GM12878 (cell line): ENCODE measurements around the gene SPTLC3. TPM values are rescaled to one million over a fixed set of nuclear protein-coding genes. Genes with fewer than 3 reads are reported as not detected.

Experiments
- ATAC-seq: fragments of 200-7000 bp; cut with Tn5 transposase; 3 replicates; pipeline ENCODE4 v1.9.1; 2020; ENCODE audit warnings: mild to moderate bottlenecking, moderate library complexity
- BruUV-seq: library from RNA; stranded (reverse); fragments of 400-500 nt; replicated peaks from 2 replicates; lab custom pipeline; 2021; lab: Mats Ljungman, UMichigan
- CTCF ChIA-PET: fragments of 300-600 bp; sonication (Branson Sonifier 250); formaldehyde crosslinking; extraction: SDS; loops from one replicate; lab custom pipeline; 2021; ENCODE audit warnings: inconsistent platforms; lab: Yijun Ruan, JAX
- POLR2A ChIA-PET: fragments of 350-600 bp; formaldehyde crosslinking; extraction: SDS; loops from one replicate; lab custom pipeline; 2021; ENCODE audit warnings: inconsistent platforms; lab: Charles Lee
- RAD21 ChIA-PET: fragments of 300-600 bp; sonication (Branson Sonifier 250); formaldehyde crosslinking; loops from one replicate; lab custom pipeline; 2023; ENCODE audit warnings: antibody characterized with exemption; ENCODE audit not compliant: unreplicated experiment; lab: Charles Lee
- SMC1A ChIA-PET: fragments of 300-600 bp; sonication (Branson Sonifier 250); formaldehyde crosslinking; loops from one replicate; lab custom pipeline; 2023; ENCODE audit not compliant: unreplicated experiment, uncharacterized antibody; lab: Charles Lee
- DNase-seq: peaks from one replicate; pipeline ENCODE4 v3.0.0-alpha.2; 2011; ENCODE audit warnings: low read depth, low spot score
- FAIRE-seq: peaks from 3 replicates; lab custom pipeline; 2011; peaks lifted over from hg19 to GRCh38; lab: Jason Lieb, UNC
- H2AFZ ChIP-seq: 2 replicates; pipeline ENCODE4 v1.6.0; 2011; ENCODE audit warnings: low read depth, low read length, control low read depth; ENCODE audit not compliant: control insufficient read depth
- H3K27ac ChIP-seq: 2 replicates; pipeline ENCODE4 v1.5.1; 2011; ENCODE audit warnings: control low read depth; ENCODE audit not compliant: control insufficient read depth, insufficient read depth
- H3K27me3 ChIP-seq, 2 experiments: replicated peaks in 1 of 2; 2 replicates each; pipeline versions ENCODE4 v1.6.0 to v1.6.1; 2011; ENCODE audit warnings: low read length in 1 of 2; ENCODE audit not compliant: control insufficient read depth in 2 of 2, insufficient read depth in 2 of 2
- H3K36me3 ChIP-seq, 2 experiments: 2 replicates each; pipeline ENCODE4 v1.5.1; 2011; ENCODE audit warnings: low read length in 1 of 2; ENCODE audit not compliant: control insufficient read depth in 2 of 2, insufficient read depth in 2 of 2
- H3K4me1 ChIP-seq: 2 replicates; pipeline ENCODE4 v1.6.1; 2011; ENCODE audit warnings: mild to moderate bottlenecking, low read length, moderate library complexity, mixed read lengths; ENCODE audit not compliant: control insufficient read depth, insufficient read depth
- H3K4me2 ChIP-seq: 2 replicates; pipeline ENCODE4 v1.6.0; 2011; ENCODE audit warnings: control low read depth; ENCODE audit not compliant: control insufficient read depth, insufficient read depth
- H3K4me3 ChIP-seq: fragments of 200-600 bp; sonication (generic); 2 replicates; pipeline ENCODE4 v1.5.1; 2016
- H3K79me2 ChIP-seq: 2 replicates; pipeline ENCODE4 v1.6.0; 2011; ENCODE audit warnings: low read length; ENCODE audit not compliant: control insufficient read depth, insufficient read depth
- H3K9ac ChIP-seq: 2 replicates; pipeline ENCODE4 v1.8.0; 2011; ENCODE audit warnings: low read length, control low read depth, mixed read lengths; ENCODE audit not compliant: control insufficient read depth, insufficient read depth
- H3K9me3 ChIP-seq: replicated peaks from 3 replicates; pipeline ENCODE4 v1.5.1; 2011; ENCODE audit warnings: mild to moderate bottlenecking, low read length; ENCODE audit not compliant: control insufficient read depth, insufficient read depth
- H4K20me1 ChIP-seq: 2 replicates; pipeline ENCODE4 v1.6.0; 2011; ENCODE audit not compliant: control insufficient read depth, insufficient read depth
- CBX3 ChIP-seq: fragments of 200-600 bp; sonication (generic); IDR thresholded peaks from 2 replicates; pipeline ENCODE4 v1.6.1; 2016; ENCODE audit warnings: low read depth, borderline replicate concordance
- CUX1 ChIP-seq: IDR thresholded peaks from 2 replicates; pipeline ENCODE4 v1.6.1; 2012; ENCODE audit warnings: improper control_type of control experiment, low read depth, low read length; ENCODE audit not compliant: insufficient replicate concordance
- EGR1 ChIP-seq, 2 experiments: IDR thresholded peaks; 1 replicate in 1 of 2; 2 replicates in 1 of 2; pipeline ENCODE4 v1.6.1; 2011 to 2012; ENCODE audit warnings: low read depth in 2 of 2, low read length in 2 of 2, borderline replicate concordance in 1 of 2, mild to moderate bottlenecking in 1 of 2, moderate library complexity in 1 of 2
- HDAC6 ChIP-seq: fragments of 200-600 bp; sonication (generic); IDR thresholded peaks from one replicate; pipeline ENCODE4 v1.8.0; 2017; ENCODE audit warnings: antibody characterized with exemption; ENCODE audit not compliant: unreplicated experiment
- NFYA ChIP-seq: IDR thresholded peaks from 2 replicates; pipeline ENCODE4 v1.6.1; 2011; ENCODE audit warnings: low read depth, mild to moderate bottlenecking, low read length, improper control_type of control experiment, borderline replicate concordance
- NFYB ChIP-seq: IDR thresholded peaks from 2 replicates; pipeline ENCODE4 v1.6.1; 2011; ENCODE audit warnings: low read depth, mild to moderate bottlenecking, low read length, improper control_type of control experiment, moderate library complexity; ENCODE audit not compliant: insufficient read depth
- TCF3 ChIP-seq: IDR thresholded peaks from 2 replicates; pipeline ENCODE4 v1.6.1; 2012; ENCODE audit warnings: low read depth, mild to moderate bottlenecking, low read length, borderline replicate concordance; ENCODE audit not compliant: insufficient read depth
- ZNF622 ChIP-seq: fragments of 450-650 bp; IDR thresholded peaks from 2 replicates; pipeline ENCODE4 v1.6.1; 2017; ENCODE audit warnings: mild to moderate bottlenecking, inconsistent platforms
- WGBS: methylation state at CpG from one replicate; pipeline ENCODE4 v1.1.6; 2016; ENCODE audit warnings: low lambda C conversion rate; ENCODE audit not compliant: insufficient replicate concordance, insufficient coverage; ENCODE audit errors: missing lambda C conversion rate; 5-methylcytosine and 5-hydroxymethylcytosine counted together
- in situ Hi-C: fragments of 300-500 bp; cut with MboI; formaldehyde crosslinking; loops from 9 replicates; pipeline ENCODE4 v1.14.3; 2018; ENCODE audit warnings: mixed read lengths
- intact Hi-C: fragments of 100-400 bp; cut with micrococcal nuclease; formaldehyde crosslinking; loops from one replicate; pipeline ENCODE4 v1.14.2; 2022; ENCODE audit not compliant: unreplicated experiment
- polyA plus RNA-seq, 11 experiments: library from polyadenylated mRNA; depleted of rRNA in 4 of 11; unstranded in 6 of 11; stranded (reverse) in 5 of 11; fragments of >200 nt; fragmentation: Nextera tagmentation in 4 of 11; fragmentation: Illumina TruSeq in 1 of 11; extraction: Ambion mirVana in 4 of 11; extraction: Trizol in 1 of 11; gene quantifications; 1 replicate in 1 of 11; 2 replicates in 10 of 11; pipeline versions ENCODE4 v1.2.1 to v1.2.3, GENCODE V29; 2011 to 2016; ENCODE audit warnings: inconsistent platforms in 2 of 11, missing spikeins in 2 of 11, low read depth in 1 of 11
- total RNA-seq, 4 experiments: library from RNA; depleted of rRNA in 3 of 4; stranded (reverse); fragments of >200 nt in 3 of 4; fragmentation: Illumina TruSeq in 1 of 4; extraction: Trizol in 1 of 4; gene quantifications; 2 replicates each; pipeline versions ENCODE4 v1.2.1 to v1.2.3, GENCODE V29; 2013 to 2021

SPTLC3 gene
- total and polyA plus RNA-seq, 10 of the 15 experiments (the other 5 are each of a cell fraction or from before 2014, with no cell fraction given), result 0.04 to 0.29 (median 0.06) TPM; not detected in 7

- no peaks in the 10 kb centered on the region for H4K20me1 ChIP-seq
- no peak for DNase-seq
- ChIA-PET CTCF (interaction anchor here (0.6 to 1.1 kb wide), 2 partner anchors 13 to 403 kb away, joined by 3 to 4 read pairs; no protein-coding TSS in a partner anchor), RAD21 (no interaction called here), POLR2A (no interaction called here), SMC1A (no interaction called here)
- TF ChIP-seq NFYA, result no peak
- TF ChIP-seq ZNF622, result no peak
- TF ChIP-seq HDAC6, result no peak
- no peak for TF ChIP-seq NFYB
- TF ChIP-seq CBX3, result no peak
- no peak for TF ChIP-seq EGR1 (IDR thresholded peaks at IDR 0.05; ENCODE audit: borderline replicate concordance in 1 of 2, low read depth in 2 of 2, low read length in 2 of 2)
- no peak for TF ChIP-seq TCF3
- no peak for TF ChIP-seq CUX1
- no peak overlapping the region for H3K4me2 ChIP-seq
- no peak overlapping the region for H3K4me3 ChIP-seq
- H3K9ac ChIP-seq, result no peak overlapping the region
- no peaks in the 10 kb centered on the region for H3K9me3 ChIP-seq
- H2AFZ ChIP-seq, result no peak overlapping the region
- no peaks in the 10 kb centered on the region; a peak in 1 of 4 replicates for H3K27me3 ChIP-seq
- H3K27ac ChIP-seq, result no peak overlapping the region
- ATAC-seq, result no peak
- no peak for FAIRE-seq
- H3K79me2 ChIP-seq, result no peaks in the 10 kb centered on the region
- H3K4me1 ChIP-seq, result no peaks in the 10 kb centered on the region
- no TSS peak for BruUV-seq
- no peaks in the 10 kb centered on the region for H3K36me3 ChIP-seq
- in situ Hi-C loops (no loop called here), intact Hi-C loops (no loop called here)
- WGBS, result 0% methylated on average over 2 of the region's 2 CpGs
Observed at GRCh38 chr20:13092111-13092510, 83.3 kb downstream of the SPTLC3 start.
